ENCODE measurements around the gene ATP9A. TPM values are rescaled to one million over a fixed set of nuclear protein-coding genes. Genes with fewer than 3 reads are reported as not detected.
A peak's percentile ranks its signal among the peaks of the same experiment; 100 is the strongest.

ATP9A gene
- total RNA-seq, 1 donor from 2014 or later = 21.2 TPM

GRCh38 chr20:51625105-51625504 is 143.1 kb downstream of the ATP9A start:
- no peak for DNase-seq (ENCODE audit: missing footprints)
- ATAC-seq = no peak
- intact Hi-C loops (cut with DNase I) = no loop called here

DNA sequence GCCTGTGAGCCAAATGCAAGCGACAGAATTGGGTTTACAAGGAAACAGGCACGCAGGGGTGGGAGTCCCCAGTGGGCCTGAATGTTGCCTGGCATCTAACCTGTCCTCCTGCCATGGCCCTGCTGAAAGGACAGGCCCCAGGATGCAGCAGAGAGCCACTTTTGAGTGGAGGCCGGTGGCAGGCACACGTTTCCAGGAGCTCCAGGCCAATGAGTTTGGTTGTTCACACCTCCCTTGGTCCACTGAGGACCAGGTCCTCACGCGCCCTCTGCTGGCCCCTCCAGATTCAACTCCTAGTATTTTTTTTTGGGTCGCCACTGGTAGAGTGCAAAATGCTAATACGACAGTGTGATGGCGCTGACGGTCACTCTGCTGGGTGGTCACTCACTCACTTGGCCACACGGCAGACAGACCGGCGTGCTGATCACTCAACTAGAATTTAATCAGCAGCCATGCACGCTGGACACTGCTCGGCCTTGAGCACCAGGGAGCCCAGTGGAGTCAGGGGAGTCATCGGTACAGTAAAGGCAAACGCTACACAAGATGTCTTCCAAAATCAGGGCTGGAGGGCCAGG is 143.9 kb downstream of the ATP9A start:
- ATAC-seq (peak; percentile 44), DNase-seq (ENCODE audit: missing footprints) (no peak)
- intact Hi-C loops (cut with DNase I) = loop anchor here (1.0 kb wide), 1 partner anchor 252 kb away; no protein-coding TSS in a partner anchor

GRCh38 chr20:51623255-51623654 is 144.9 kb downstream of the ATP9A start:
- intact Hi-C loops (cut with DNase I) = no loop called here
- ATAC-seq = no peak
- no peak for DNase-seq (ENCODE audit: missing footprints)

DNA sequence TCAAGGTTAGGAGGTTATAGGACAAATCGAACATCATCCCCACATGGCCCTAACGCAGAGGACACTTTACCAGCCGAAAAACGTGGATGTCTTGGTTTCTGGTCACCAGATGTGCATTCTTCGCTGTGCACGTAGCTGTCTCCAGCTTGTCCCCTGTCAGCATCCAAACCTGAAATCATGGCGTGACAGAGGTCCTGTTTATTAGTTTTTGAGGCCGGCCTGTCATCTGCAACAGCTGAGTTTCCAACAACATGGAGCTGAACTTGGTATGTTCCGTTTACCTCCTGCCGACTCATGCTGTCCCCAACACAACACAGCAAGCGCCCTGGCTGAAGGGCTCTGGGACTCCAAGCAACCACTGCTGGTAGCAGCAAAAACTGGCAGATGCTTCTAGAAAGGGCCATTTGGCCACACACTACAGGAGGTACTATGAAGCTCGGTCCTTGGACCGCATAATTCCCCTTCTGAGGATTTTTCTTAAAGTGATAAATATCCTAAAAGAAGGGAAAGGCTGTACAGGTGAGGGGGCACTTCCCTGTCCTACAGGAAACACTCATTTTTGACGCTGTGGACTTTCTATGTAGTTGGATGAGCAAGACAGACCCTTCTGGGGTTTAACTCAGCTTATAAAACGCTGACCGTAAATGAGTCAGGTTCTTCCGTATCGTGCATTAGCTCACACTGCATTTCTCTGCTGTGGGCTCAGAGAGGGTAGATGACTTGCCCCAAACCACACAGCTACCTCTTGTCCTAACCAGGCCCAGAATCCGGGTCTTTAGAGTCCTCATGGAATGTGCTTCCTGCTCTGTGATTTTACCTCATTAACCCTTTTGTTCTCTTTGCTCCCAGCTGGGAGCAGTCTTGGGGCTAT is 146.0 kb downstream of the ATP9A start:
- DNase-seq (ENCODE audit: missing footprints) = no peak
- intact Hi-C loops (cut with DNase I) = no loop called here
- ATAC-seq = no peak

- DNase-seq (ENCODE audit: missing footprints) (no peak), ATAC-seq (no peak)
- intact Hi-C loops (cut with DNase I) = no loop called here
Measured at GRCh38 chr20:51620432-51620831, 147.8 kb downstream of the ATP9A start.

- no peak for ATAC-seq
- intact Hi-C loops (cut with DNase I) = no loop called here
- DNase-seq (ENCODE audit: missing footprints) = no peak
Measured at GRCh38 chr20:51616060-51616459, 152.1 kb downstream of the ATP9A start.

DNA sequence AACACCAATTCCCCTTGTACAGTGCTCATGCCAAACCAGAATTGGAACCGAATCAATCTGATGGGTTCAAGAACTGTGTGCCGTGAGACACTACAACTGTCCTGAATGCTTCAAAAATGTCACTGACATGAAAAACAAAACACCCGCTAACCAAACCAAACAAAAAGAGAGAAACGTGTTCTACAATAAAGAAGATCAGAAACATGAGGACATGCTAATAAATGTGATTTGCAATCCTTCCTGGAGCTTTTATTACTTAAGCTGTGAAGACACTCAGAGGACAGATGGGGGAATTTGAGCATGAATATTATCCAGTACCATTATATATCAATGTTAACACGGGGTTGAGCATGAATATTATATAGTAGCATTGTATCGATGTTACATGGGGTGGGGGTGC is 153.5 kb downstream of the ATP9A start:
- intact Hi-C loops (cut with DNase I) = no loop called here
- ATAC-seq = no peak
- no peak for DNase-seq (ENCODE audit: missing footprints)

- intact Hi-C loops (cut with DNase I) = no loop called here
- DNase-seq (ENCODE audit: missing footprints) (no peak), ATAC-seq (no peak)
Measured at GRCh38 chr20:51613580-51613979, 154.6 kb downstream of the ATP9A start.

- intact Hi-C loops (cut with DNase I) = no loop called here
- no peak for ATAC-seq
- no peak for DNase-seq (ENCODE audit: missing footprints)
Measured at GRCh38 chr20:51612896-51613295, 155.3 kb downstream of the ATP9A start.

- DNase-seq (ENCODE audit: missing footprints) (no peak), ATAC-seq (no peak)
- intact Hi-C loops (cut with DNase I) = no loop called here
Measured at GRCh38 chr20:51611625-51611890, 156.6 kb downstream of the ATP9A start.

GRCh38 chr20:51610761-51611624 is 157.2 kb downstream of the ATP9A start:
- intact Hi-C loops (cut with DNase I) = no loop called here
- ATAC-seq = no peak

GRCh38 chr20:51610111-51610510 is 158.1 kb downstream of the ATP9A start:
- intact Hi-C loops (cut with DNase I) = no loop called here
- no peak for ATAC-seq

More at GRCh38 chr20:51610761-51611624, 157.2 kb downstream of the ATP9A start:
- no peak for DNase-seq (ENCODE audit: missing footprints)

DNA sequence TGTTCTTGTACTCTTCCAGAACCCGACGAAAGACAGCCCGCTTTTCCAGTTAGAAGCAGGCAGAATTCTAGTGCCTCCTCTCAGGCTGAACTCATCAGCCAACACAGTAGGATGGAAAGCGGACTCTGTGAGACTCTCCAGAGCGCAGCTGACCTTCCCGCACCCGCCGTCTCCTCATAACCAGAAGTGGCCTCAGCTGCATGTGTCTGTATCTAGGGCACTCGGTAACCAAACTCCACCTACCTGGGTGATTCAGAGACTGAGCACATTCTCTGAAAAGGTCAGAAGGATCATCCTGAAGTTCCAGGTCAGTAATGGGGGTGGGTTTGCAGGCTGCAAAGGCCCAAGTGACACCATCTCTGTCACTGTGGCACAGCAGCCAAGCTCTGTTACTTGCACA is 158.9 kb downstream of the ATP9A start:
- intact Hi-C loops (cut with DNase I) = no loop called here
- DNase-seq (ENCODE audit: missing footprints) (no peak), ATAC-seq (no peak)

More at GRCh38 chr20:51610111-51610510, 158.1 kb downstream of the ATP9A start:
- no peak for DNase-seq (ENCODE audit: missing footprints)

- intact Hi-C loops (cut with DNase I) = no loop called here
- DNase-seq (ENCODE audit: missing footprints) (no peak), ATAC-seq (no peak)
Measured at GRCh38 chr20:51608061-51608460, 160.1 kb downstream of the ATP9A start.

GRCh38 chr20:51607170-51607569 is 161.0 kb downstream of the ATP9A start:
- intact Hi-C loops (cut with DNase I) = no loop called here
- ATAC-seq (no peak), DNase-seq (ENCODE audit: missing footprints) (no peak)

GRCh38 chr20:51604851-51605250 is 163.3 kb downstream of the ATP9A start:
- no peak for DNase-seq (ENCODE audit: missing footprints)
- intact Hi-C loops (cut with DNase I) = no loop called here
- no peak for ATAC-seq

GRCh38 chr20:51602131-51602530 is 166.1 kb downstream of the ATP9A start:
- DNase-seq (ENCODE audit: missing footprints) = no peak
- no peak for ATAC-seq
- intact Hi-C loops (cut with DNase I) = no loop called here

- intact Hi-C loops (cut with DNase I) = no loop called here
- ATAC-seq (no peak), DNase-seq (ENCODE audit: missing footprints) (no peak)
Measured at GRCh38 chr20:51600950-51601349, 167.2 kb downstream of the ATP9A start.

- ATAC-seq (no peak), DNase-seq (ENCODE audit: missing footprints) (no peak)
- intact Hi-C loops (cut with DNase I) = no loop called here
Measured at GRCh38 chr20:51600016-51600420, 168.2 kb downstream of the ATP9A start.

DNA sequence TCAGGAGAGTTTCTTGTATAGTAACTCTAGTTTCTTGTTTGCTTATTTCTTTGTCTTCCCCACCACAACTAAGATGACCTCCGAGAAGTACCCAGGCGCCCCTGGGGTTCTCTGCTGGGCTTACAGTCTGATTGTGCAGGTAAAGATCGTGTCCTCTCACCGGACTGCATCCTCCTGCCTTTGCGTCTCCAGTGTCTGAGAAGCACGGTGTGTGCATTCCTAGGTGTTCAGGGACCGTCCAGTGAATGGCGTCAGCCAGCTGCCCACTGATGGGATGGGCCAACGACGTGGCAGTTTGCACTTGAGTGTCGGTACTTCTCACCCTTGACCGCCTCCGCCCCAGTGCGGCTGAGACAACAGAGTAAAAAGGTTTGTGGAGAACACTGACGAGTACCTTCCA is 169.6 kb downstream of the ATP9A start:
- intact Hi-C loops (cut with DNase I) = no loop called here
- no peak for DNase-seq (ENCODE audit: missing footprints)
- ATAC-seq = no peak
